ENCODE results near the gene CTRB2. TPM values are rescaled to one million over a fixed set of nuclear protein-coding genes. Genes with fewer than 3 reads are reported as not detected.

CTRB2 gene
- total RNA-seq (2022; extraction: Qiagen RNA extraction; ENCODE audit: low read depth), result not detected in 5 replicates

GRCh38 chr16:75206749-75207451 is at the start of gene CTRB2:
TSS of gene CTRB2 (minus strand) at chr16:75207161. CDS start at chr16:75207141, 20 bp downstream.

GRCh38 chr16:75251280-75252048 is 44.5 kb upstream of the CTRB2 start, which contains the start of gene BCAR1:
TSS of gene BCAR1 (minus strand) at chr16:75251624. CDS start at chr16:75251482, 142 bp downstream.

GRCh38 chr16:75218256-75219076 is 11.5 kb upstream of the CTRB2 start, which contains the start of gene CTRB1:
TSS of gene CTRB1 (plus strand) at chr16:75218988. CDS start at chr16:75219008, 20 bp downstream.

Other genes with a start within 250 kb of the CTRB2 start
- 23.4 to 34.2 TPM (median 31.0 TPM) in 5 replicates for gene WDR59, start 222.0 kb downstream of the CTRB2 start, total RNA-seq (2022; extraction: Qiagen RNA extraction; ENCODE audit: low read depth)
- 19.0 to 26.4 TPM (median 24.8 TPM) in 5 replicates for gene ZNRF1, start 208.1 kb downstream of the CTRB2 start, total RNA-seq (2022; extraction: Qiagen RNA extraction; ENCODE audit: low read depth)
- gene LDHD, start 90.4 kb downstream of the CTRB2 start, total RNA-seq (2022; extraction: Qiagen RNA extraction; ENCODE audit: low read depth), result 0.34 to 1.4 TPM (median 0.86 TPM) in 5 replicates
- 9.0 to 12.7 TPM (median 10.8 TPM) in 5 replicates for gene ZFP1, start 58.6 kb downstream of the CTRB2 start, total RNA-seq (2022; extraction: Qiagen RNA extraction; ENCODE audit: low read depth)
- gene CTRB1, start 11.8 kb upstream of the CTRB2 start, total RNA-seq (2022; extraction: Qiagen RNA extraction; ENCODE audit: low read depth), result not detected in 5 replicates
- gene BCAR1, start 44.5 kb upstream of the CTRB2 start, total RNA-seq (2022; extraction: Qiagen RNA extraction; ENCODE audit: low read depth), result 48.1 to 121 TPM (median 108 TPM) in 5 replicates
- 55.6 to 88.5 TPM (median 63.8 TPM) in 5 replicates for gene CFDP1, start 226.3 kb upstream of the CTRB2 start, total RNA-seq (2022; extraction: Qiagen RNA extraction; ENCODE audit: low read depth)

Measured in A549 treated with ZK216348 at 1 μM for 4 hours (cell line).